GM18526 (cell line): ENCODE results near the gene ZNF541.

Source experiments
- POLR2A ChIP-seq: IDR thresholded peaks from 3 replicates; pipeline ENCODE4 v1.6.1; 2011; ENCODE audit not compliant: insufficient read length; ENCODE audit errors: extremely low read depth

The ZNF541 gene

DNA sequence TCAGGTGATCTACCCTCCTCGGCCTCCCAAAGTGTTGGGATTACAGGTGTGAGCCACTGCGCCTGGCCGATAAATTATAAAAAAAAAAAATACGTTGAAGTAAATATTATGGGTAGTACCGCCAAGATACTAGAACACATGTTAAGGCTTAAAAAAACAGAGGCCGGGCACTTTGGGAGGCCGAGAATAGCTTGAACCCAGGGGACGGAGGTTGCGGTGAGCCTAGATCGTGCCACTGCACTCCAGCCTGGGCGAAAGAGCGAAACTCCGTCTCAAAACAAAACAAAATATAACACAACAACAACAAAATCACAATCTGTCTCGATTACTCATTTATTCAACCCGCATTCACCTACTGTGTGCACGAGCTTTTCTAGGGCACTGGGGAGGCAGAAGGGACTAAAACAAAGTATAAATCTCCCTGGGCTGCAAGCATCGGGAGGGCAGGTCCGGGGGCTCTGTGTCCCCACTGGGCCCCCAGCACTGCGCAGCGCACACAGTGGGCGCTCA, 34.7 kb upstream of the ZNF541 start:
- no peak for TF ChIP-seq POLR2A

DNA sequence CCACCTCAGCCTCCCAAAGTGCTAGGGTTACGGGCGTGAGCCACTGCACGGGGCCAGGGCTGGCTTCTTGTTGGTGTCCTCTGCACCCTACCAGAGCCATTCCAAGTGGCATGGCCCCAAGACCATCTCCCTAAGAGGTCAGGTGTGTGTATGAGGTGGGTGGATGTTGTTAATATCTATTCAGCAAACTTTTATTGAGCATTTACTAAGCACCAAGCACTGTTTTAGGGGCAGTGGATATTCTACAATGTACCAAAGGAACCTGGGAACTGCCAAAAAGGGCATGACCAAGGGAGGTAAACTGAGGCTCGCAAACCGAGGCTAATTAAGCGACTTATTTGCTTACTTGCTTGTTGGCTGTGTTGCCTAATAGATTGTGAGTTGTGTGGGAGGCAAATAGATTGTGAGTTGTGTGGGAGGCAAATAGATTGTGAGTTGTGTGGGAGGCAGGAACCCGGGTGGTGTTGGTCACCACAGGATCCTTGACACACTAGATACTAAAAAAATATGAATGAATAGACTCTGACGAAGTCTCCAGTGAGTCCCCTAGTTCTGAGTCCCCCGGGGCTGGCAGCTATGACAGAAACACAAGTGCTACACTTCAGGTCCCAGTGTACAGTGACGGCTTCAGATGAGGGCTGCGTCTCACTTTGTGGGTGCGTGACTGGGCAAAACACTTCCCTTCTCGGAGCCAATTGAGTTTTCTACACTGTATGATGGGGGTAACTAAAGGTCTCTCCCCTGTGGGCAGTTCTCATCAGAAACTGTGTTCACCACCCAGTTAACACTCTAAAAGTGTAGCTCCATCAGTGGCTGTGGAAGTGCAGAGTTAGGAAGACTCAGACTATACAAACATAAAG, 31.0 kb upstream of the ZNF541 start:
- no peak for TF ChIP-seq POLR2A

DNA sequence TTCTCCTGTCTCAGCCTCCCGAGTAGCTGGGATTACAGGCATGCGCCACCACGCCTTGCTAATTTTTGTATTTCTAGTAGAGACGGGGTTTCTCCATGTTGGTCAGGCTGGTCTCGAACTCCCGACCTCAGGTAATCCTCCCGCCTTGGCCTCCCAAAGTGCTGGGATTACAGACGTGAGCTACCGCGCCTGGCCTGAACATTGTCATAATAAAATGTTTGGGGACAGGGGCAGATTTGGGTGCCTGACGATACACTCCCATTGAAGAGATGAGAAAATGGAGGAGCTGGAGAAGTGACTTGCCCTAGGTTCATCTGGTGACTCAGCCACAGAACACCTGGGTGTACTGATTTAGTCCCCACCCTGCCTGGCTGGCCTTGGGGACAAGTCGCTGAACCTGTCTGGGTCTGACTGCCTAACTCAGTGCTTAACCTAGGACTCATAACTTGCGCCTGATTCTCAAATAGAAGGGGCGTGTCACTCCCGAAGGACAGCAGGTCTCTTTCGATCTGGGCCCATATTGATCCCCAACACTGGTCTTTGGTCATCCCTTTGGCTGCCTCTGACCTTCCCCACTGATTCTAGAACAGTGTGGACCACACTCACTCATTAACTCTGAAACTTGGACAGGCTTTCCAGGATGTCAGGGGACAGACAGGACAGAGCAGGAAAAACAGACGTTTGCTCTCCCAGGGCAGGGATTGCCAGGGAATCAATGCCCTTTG, 28.4 kb upstream of the ZNF541 start:
- no peak for TF ChIP-seq POLR2A

DNA sequence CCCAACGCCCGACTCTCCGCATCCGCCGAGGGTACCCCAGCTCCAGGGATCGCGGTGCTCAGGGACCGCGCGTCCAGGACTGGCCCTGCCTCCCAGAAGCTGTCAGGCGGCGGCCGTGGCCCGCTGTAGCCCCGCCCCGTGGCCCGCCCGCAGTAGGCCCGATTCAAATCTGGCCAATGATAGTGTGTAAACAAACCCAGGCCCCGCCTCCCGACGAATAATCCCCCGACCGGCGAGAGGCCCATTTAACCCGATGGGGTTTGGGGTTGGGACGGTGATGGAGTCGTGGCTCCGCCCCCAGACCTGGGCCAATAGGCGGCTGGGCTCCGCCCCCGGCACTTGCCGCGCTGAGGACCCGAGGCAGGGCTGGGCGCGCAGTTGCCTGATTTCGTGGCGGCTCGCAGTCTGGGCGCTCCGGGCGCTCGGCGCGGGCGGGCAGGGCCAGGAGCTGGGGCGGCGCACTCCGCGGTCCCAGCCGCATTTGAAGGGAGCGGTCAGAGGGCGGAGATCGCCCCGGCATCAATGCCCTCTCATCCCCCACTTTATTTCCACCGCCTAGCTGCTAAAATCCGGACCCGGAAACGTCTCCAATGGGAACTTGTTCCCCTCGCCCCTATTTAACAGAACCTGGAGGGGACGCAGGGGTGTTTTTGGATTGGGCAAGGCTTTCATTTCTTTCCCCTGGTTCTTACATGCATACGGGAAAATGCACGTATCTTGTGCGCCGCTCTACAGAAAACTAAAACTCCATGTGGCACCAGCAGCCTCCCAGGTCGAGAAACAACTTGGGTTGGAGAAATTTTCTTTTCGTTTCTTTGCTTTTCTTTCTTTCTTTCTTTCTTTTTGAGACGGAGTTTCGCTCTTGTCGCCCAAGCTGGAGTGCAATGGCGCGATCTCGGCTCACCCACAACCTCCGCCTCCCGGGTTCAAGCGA, 27.6 kb upstream of the ZNF541 start:
- peak; percentile 87 for TF ChIP-seq POLR2A

DNA sequence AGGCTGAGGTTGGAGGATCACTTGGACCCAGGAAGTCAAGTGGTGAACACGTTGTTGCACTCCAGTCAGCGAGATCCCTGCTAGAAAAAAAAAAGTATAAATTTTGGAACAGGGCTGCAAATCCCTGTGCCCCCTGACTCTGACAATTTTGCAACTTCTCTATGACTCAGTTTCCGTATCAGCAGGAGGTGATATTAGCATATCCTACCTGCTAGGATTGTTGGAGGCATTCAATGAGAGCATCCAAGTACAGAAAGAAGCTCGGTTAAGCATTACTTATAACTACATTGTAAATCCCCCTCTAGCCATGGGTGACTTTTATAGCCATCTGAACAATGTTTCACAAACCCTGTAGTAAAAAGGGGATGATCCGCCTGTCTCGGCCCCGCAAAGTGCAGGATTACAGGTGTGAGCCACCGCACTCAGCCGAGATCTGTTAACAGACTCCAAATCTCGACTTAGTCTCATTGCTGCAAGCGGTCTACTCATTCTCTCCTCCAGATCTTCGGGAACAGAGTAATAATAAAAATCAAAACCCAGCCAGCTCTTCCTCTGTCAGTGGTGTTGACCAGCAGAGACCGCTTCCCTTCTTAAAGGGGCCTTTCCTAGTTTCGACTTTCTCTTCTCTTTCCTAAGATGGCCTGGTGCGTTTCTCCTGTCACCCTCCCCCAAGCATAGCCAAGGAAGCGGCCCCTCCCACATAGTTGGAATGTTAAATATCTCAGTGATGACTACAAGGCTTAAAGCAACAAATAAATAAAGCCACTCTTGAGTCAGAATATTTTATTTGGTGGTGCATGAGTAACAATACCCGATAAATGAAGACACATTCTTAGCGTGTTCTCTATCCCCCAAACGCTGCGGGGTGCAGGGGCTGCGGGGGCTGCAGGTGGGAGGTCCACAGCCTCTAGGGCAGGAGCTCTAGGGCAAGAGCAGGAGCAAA, 25.7 kb upstream of the ZNF541 start:
- no peak for TF ChIP-seq POLR2A

DNA sequence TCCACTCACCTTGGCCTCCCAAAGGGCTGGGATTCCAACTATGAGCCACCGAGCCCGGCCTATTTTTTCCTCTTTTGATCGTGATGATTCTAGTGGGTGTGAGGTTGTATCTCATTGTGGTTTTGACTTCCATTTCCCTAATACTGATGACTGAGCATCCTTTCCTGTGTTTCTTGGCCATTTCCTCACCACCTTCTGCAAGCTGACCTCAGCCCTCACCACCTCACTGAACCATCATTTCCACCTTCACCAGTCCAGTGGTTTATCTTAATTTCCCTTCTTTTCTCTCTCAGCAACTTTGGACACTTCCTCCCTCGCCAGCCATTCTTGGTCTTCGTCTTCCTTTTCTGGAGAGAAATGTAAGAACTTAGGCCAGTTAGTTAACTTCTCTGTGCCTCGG, 23.0 kb upstream of the ZNF541 start:
- TF ChIP-seq POLR2A: no peak

DNA sequence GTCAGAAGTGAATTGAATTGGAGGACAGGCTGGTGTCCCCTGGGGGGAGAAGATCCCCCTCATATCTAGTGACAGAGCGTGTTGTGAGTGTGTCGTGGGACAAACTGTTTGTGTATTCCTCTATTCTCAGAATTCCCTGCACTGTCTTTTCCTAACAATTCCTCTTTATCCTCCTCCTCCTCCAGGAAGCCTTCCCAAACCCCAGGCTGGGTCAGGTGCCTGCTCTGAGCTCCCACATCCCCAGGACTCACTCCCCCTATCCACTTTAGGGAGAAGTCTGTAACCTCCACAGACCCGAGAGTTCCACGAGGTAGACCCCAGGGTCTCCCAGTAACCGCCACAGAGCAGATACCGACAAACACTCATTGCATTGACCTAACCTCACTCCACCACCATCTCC, 20.9 kb upstream of the ZNF541 start:
- no peak for TF ChIP-seq POLR2A

DNA sequence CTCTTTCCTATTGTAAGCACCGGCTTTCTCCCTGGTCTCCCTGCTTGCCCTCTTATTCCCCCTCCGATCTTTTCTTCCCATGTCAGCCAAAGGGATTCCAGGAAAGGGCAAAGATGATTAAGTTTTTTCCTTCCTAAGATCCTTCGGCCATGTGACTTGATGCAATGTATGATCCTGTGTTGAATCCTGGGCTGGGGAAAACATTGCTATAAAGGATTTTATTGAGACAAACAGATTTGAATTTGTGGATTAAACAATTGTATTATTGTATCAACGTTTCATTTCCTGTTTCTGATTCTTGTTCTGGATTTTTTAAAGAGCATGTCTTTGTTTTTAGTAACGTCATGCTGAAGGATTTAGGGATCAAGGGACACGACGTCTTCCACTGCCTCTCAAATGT, 16.9 kb upstream of the ZNF541 start:
- no peak for TF ChIP-seq POLR2A

DNA sequence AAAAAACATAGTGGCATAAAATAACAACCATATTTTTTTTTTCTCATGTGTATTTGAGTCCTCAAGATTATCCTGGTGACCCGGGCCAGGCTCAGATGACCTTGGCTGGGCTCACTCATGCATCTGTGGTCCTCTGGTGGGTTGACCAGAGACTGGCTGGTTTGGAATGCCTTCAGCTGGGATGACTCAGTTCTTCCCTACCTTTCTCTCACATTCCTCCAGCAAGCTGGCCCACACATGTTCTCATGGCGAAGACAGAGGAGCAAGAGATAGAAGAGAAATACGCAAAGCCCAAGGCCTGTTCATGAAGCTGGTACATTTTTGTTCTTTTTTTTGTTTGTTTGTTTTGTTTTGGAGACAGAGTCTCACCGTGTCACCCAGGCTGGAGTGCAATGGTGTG, 14.3 kb upstream of the ZNF541 start:
- TF ChIP-seq POLR2A: no peak

DNA sequence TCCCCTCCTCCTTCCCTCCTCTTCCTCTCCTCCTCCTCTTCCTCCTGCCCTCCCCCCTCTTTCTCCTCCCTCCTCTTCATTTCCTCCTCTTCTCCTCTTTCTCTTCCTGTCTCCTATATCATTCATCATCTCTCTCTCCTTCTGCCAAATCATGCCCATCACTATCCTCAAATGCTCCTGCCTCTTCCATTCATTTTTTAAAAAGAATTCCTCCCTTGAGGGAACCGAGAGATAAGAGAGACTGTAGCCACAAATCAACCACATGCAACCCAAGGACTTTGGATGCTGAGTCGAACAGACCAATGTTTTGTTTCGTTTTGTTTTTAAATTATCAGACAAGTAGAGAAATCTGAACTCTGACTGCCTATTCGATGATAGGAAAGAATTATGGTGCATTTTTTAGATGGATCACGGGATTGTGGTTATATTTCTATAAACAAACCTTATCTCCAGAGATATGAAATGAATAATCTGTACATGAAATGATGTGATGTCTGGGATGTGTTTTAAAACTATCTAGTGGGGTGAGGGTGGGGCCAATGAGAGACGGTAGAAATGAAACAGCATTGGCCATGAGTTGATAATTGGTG, 9.5 kb upstream of the ZNF541 start:
- no peak for TF ChIP-seq POLR2A

DNA sequence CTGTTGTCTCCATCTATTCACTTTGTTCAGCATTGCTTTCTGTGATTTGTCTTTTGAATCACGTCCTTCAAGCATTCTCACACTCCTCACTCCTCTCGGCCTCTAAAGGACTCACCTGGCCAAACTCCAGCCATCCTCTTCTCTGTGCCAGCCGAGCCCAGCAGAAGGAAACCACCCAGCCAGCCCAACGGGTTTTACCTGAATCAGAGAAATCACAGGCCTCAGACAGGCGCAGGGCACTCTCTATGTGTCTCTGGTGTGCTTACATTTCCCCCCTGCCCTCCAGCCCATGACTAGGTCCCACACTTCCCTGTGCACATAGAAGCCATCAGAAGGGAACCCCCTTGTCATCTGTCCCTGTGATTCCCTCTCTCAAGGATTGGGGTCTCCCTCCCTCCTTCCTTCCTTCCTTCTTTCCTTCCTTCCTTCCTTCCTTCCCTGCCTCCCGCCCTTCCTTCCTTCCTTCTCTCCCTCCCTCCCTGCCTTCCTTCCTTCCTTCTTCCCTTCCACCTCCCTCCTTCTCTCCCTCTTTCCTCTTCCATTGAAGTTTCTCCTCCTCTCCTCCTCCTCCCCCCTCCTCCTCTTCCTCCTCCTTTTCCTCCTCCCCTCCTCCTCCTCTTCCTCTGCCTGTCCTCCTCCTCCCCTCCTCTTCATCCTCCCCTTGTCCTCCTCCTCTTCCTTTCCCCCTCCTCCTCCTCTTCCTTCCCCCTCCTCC, 8.8 kb upstream of the ZNF541 start:
- no peak for TF ChIP-seq POLR2A

DNA sequence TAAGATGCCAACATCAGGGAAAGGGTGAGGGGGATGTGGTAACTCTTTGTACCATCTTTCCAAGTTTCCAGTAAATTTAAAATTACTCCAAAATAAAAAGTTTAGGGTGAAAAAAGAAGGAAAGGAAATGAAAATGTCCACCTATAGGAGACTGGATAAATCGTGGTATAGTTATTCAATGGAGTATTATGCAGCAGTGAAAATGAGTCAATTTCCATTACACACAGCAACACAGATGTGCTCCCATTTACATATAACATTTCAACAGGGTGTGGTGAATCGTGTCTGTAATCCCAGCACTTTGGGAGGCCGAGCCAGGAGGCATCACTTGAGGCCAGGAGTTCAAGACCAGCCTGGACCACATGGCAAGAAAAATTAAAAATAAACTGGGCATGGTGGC, 7.4 kb upstream of the ZNF541 start:
- no peak for TF ChIP-seq POLR2A

DNA sequence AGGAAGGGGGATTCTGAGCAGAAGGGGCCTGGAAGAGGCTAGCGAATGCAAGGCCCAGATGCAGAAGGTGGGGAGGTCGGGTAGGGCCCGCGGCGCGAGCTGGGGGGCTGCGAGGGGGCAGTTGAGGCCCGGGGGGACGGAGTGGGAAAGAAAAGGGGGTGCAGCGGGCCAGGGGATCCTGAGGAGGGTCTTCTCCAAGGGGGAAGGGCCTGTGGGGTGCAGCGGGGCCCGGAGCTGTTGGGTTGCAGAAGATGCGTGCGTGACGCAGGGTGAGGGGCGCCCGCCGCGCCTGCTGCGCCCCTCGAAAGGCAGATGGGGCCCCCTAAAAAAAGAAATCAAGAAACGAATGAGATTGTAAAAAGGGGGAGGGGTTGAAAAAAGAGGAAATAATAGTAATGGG, 313 bp downstream of the ZNF541 start:
- TF ChIP-seq POLR2A: no peak
